Measurements from ENCODE around the gene DMXL1.

DNA sequence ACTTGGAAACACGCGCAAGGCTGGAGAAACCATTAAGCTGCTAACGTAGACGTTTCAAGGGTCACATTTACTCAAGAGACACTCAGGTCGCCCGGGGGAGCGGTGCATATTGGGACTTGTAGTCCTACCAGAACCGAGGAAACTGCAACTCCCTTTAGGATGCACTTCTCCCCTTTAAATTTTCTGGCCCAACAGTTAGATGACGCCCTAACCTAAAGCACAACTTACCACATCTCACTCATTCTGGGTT is 384 bp upstream of the DMXL1 start:
- TF ChIP-seq, protein P1, sequence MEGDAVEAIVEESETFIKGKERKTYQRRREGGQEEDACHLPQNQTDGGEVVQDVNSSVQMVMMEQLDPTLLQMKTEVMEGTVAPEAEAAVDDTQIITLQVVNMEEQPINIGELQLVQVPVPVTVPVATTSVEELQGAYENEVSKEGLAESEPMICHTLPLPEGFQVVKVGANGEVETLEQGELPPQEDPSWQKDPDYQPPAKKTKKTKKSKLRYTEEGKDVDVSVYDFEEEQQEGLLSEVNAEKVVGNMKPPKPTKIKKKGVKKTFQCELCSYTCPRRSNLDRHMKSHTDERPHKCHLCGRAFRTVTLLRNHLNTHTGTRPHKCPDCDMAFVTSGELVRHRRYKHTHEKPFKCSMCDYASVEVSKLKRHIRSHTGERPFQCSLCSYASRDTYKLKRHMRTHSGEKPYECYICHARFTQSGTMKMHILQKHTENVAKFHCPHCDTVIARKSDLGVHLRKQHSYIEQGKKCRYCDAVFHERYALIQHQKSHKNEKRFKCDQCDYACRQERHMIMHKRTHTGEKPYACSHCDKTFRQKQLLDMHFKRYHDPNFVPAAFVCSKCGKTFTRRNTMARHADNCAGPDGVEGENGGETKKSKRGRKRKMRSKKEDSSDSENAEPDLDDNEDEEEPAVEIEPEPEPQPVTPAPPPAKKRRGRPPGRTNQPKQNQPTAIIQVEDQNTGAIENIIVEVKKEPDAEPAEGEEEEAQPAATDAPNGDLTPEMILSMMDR (IDR thresholded peaks at IDR 0.05) = no peak
- no peak for TF ChIP-seq POLR2A (IDR thresholded peaks at IDR 0.05)
